ENCODE measurements around the gene SGCA.

Gene SGCA

DNA sequence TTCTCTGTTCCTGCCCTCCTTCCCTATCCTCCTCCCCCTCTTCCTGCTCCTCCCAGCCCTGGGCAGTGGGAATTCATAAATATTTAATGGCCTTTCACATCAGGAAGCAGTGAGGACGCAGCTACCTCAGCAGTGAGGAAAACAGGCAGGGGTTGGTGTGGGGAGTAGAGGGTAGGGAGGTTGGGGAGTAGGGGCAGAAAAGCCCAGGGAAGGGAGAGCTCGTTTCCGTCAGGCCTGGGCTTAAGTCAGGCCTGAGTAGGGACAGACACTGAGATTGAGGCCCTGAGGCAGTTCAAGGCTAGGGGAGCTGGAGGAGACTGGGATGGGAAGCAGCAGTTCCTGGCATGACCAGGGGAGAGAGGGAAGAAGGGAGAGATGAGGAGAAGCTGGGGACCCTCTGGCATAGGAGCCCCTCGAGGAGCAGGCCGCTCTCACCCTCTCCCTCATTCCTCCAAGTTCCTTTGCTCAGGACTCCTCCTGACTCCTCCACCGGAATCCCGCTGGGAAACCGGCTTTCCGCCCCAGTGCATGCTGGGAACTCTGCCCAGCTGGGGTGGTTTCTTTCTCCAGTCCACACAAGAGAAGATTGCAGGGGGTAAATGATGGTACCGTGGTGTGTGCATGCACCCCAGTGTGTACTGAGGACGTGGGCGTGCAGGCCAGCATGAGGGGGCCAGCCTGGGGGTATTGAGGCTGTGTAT is 42.0 kb upstream of the SGCA start:
- DNase-seq = no peak
- peaks cover 11% of the 10 kb centered on the region for H3K4me1 ChIP-seq (ENCODE audit: low read length)
- H3K27me3 ChIP-seq (replicated peaks; ENCODE audit: insufficient read depth, low read length) = peaks cover 29% of the 10 kb centered on the region
- H4K20me1 ChIP-seq (ENCODE audit: insufficient read depth, low read length) = no peaks in the 10 kb centered on the region
- no peak for TF ChIP-seq EZH2phosphoT487 (IDR thresholded peaks at IDR 0.05; ENCODE audit: low read length)
- TF ChIP-seq CTCF (IDR thresholded peaks at IDR 0.05; ENCODE audit: low read length) = no peak
- no peak for TF ChIP-seq EZH2 (optimal IDR thresholded peaks at IDR 0.05; ENCODE audit: low read depth, low read length)
- no peak overlapping the region for H3K27ac ChIP-seq (ENCODE audit: low read length)
- no peaks in the 10 kb centered on the region for H3K9me2 ChIP-seq (replicated peaks; ENCODE audit: insufficient read depth, low read length)
- no peak overlapping the region for H2AFZ ChIP-seq (ENCODE audit: low read length)
- no peak overlapping the region for H3K9ac ChIP-seq (ENCODE audit: low read length)
- H3K4me2 ChIP-seq (ENCODE audit: low read depth, low read length) = no peak overlapping the region
- H3K79me2 ChIP-seq (ENCODE audit: low read length) = no peaks in the 10 kb centered on the region
- no peaks in the 10 kb centered on the region for H3K36me3 ChIP-seq (replicated peaks; ENCODE audit: insufficient read depth, low read length)
- H3K9me3 ChIP-seq (replicated peaks; ENCODE audit: insufficient read depth, low read length) = no peaks in the 10 kb centered on the region
- H3F3A ChIP-seq (ENCODE audit: insufficient read depth, low read length) = no peaks in the 10 kb centered on the region
- H3K4me3 ChIP-seq (ENCODE audit: low read length) = no peak overlapping the region

GRCh38 chr17:50125420-50125997 is 40.3 kb upstream of the SGCA start:
- no peaks in the 10 kb centered on the region for H3F3A ChIP-seq (ENCODE audit: insufficient read depth, low read length)
- peaks cover 19% of the 10 kb centered on the region for H3K27me3 ChIP-seq (replicated peaks; ENCODE audit: insufficient read depth, low read length)
- H3K36me3 ChIP-seq (replicated peaks; ENCODE audit: insufficient read depth, low read length) = no peaks in the 10 kb centered on the region
- no peaks in the 10 kb centered on the region for H3K79me2 ChIP-seq (ENCODE audit: low read length)
- no peaks in the 10 kb centered on the region for H3K9me2 ChIP-seq (replicated peaks; ENCODE audit: insufficient read depth, low read length)
- no peak overlapping the region for H2AFZ ChIP-seq (ENCODE audit: low read length)
- H3K9me3 ChIP-seq (replicated peaks; ENCODE audit: insufficient read depth, low read length) = no peaks in the 10 kb centered on the region
- no peak overlapping the region for H3K9ac ChIP-seq (ENCODE audit: low read length)
- H3K27ac ChIP-seq (ENCODE audit: low read length) = no peak overlapping the region
- no peak overlapping the region for H3K4me3 ChIP-seq (ENCODE audit: low read length)
- TF ChIP-seq EZH2 (optimal IDR thresholded peaks at IDR 0.05; ENCODE audit: low read depth, low read length) (no peak), EZH2phosphoT487 (IDR thresholded peaks at IDR 0.05; ENCODE audit: low read length) (no peak), CTCF (IDR thresholded peaks at IDR 0.05; ENCODE audit: low read length) (no peak)
- no peak for DNase-seq
- no peaks in the 10 kb centered on the region for H4K20me1 ChIP-seq (ENCODE audit: insufficient read depth, low read length)
- H3K4me1 ChIP-seq (ENCODE audit: low read length) = peaks cover 11% of the 10 kb centered on the region
- no peak overlapping the region for H3K4me2 ChIP-seq (ENCODE audit: low read depth, low read length)

DNA sequence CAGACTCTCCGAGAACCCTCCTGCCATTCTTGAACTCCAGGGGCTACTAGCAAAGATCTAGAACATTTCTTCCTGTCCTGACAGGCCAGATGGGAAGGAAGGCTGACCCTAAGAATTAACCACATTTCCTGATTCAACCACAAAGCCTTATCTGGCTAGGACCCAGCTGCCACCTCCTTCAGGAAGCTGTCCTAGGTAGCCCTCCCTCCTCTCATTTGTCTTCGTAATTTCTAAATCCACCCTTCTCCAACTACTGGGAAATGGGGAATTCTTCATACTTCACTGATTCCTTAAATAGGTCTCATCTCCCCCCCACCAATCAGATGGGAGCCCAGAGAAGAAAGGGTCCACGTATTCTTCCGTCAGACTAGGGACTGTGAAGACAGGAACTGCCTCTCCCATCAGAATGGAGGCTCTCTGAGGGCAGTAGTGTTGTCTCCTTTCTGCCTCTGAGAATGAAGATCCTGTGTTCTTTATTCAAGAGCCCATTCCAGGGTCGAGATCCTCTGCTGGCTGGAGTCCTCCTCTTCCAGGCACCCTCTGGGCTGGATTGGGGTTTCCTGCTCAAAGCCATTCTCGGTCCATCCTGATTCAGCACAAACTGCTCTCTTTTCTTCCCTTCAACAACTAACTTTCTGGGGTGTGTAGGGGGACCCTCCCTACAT is 38.0 kb upstream of the SGCA start:
- Histone ChIP-seq H3K27me3 (replicated peaks; ENCODE audit: insufficient read depth, low read length) (peaks cover 16% of the 10 kb centered on the region), H3K9me2 (replicated peaks; ENCODE audit: insufficient read depth, low read length) (no peaks in the 10 kb centered on the region), H3F3A (ENCODE audit: insufficient read depth, low read length) (peaks cover 8% of the 10 kb centered on the region; the same call in 1 of the 2 replicates), H3K4me1 (ENCODE audit: low read length) (peaks cover 11% of the 10 kb centered on the region), H3K4me2 (ENCODE audit: low read depth, low read length) (peak overlapping the region; percentile 67), H3K9ac (ENCODE audit: low read length) (no peak overlapping the region), H3K4me3 (ENCODE audit: low read length) (peak overlapping the region; percentile 6; the same call in 1 of the 2 replicates), H3K79me2 (ENCODE audit: low read length) (no peaks in the 10 kb centered on the region), H2AFZ (ENCODE audit: low read length) (0 out of 2 replicates have a peak overlapping the region, but pooled peaks have one; percentile 11), H3K9me3 (replicated peaks; ENCODE audit: insufficient read depth, low read length) (no peaks in the 10 kb centered on the region), H3K27ac (ENCODE audit: low read length) (no peak overlapping the region), H3K36me3 (replicated peaks; ENCODE audit: insufficient read depth, low read length) (no peaks in the 10 kb centered on the region), H4K20me1 (ENCODE audit: insufficient read depth, low read length) (no peaks in the 10 kb centered on the region)
- TF ChIP-seq EZH2 (optimal IDR thresholded peaks at IDR 0.05; ENCODE audit: low read depth, low read length) (no peak), CTCF (IDR thresholded peaks at IDR 0.05; ENCODE audit: low read length) (no peak), EZH2phosphoT487 (IDR thresholded peaks at IDR 0.05; ENCODE audit: low read length) (no peak)
- peak; percentile 53 for DNase-seq

All from MM.1S (cell line).